HG03521 (cell line): ENCODE measurements around the gene MAGI1.
"Not testable (repeated sequence)": the region's sequence is repeated elsewhere in the genome, so short reads cannot be mapped to it uniquely, and the experiment has no call there.

Experiments used
- ATAC-seq: cut with Tn5 transposase; IDR thresholded peaks from one replicate; pipeline ENCODE4 v1.9.1; 2021; ENCODE audit warnings: mild to moderate bottlenecking, moderate library complexity; ENCODE audit not compliant: unreplicated experiment

MAGI1 gene

GRCh38 chr3:66041116-66041515 lies 2.4 kb upstream of the MAGI1 start:
- ATAC-seq, result no peak

- ATAC-seq, result no peak
Measured at GRCh38 chr3:66039590-66039887, 821 bp upstream of the MAGI1 start.

GRCh38 chr3:66038384-66038725 lies 363 bp downstream of the MAGI1 start:
- ATAC-seq, result peak; percentile 30

GRCh38 chr3:66037986-66038369 lies 740 bp downstream of the MAGI1 start:
- no peak for ATAC-seq

- ATAC-seq, result no peak
Measured at GRCh38 chr3:66037330-66037985, 1.3 kb downstream of the MAGI1 start.

- no peak for ATAC-seq
Measured at GRCh38 chr3:66036586-66037148, 2.1 kb downstream of the MAGI1 start.

- ATAC-seq, result no peak
Measured at GRCh38 chr3:66035763-66036477, 2.8 kb downstream of the MAGI1 start.

GRCh38 chr3:66033241-66034138 lies 5.2 kb downstream of the MAGI1 start:
- no peak for ATAC-seq

GRCh38 chr3:66031102-66031698 lies 7.5 kb downstream of the MAGI1 start:
- ATAC-seq, result no peak

- ATAC-seq, result no peak
Measured at GRCh38 chr3:66029443-66029842, 9.3 kb downstream of the MAGI1 start.

- no peak for ATAC-seq
Measured at GRCh38 chr3:66029014-66029413, 9.7 kb downstream of the MAGI1 start.

GRCh38 chr3:66028457-66028856 lies 10.3 kb downstream of the MAGI1 start:
- ATAC-seq, result no peak

GRCh38 chr3:66027099-66027498 lies 11.6 kb downstream of the MAGI1 start:
- ATAC-seq, result not testable (repeated sequence)

GRCh38 chr3:66023738-66024385 lies 14.9 kb downstream of the MAGI1 start:
- ATAC-seq, result no peak

GRCh38 chr3:66023229-66023628 lies 15.5 kb downstream of the MAGI1 start:
- no peak for ATAC-seq

- no peak for ATAC-seq
Measured at GRCh38 chr3:66021731-66022131, 17.0 kb downstream of the MAGI1 start.

GRCh38 chr3:66019896-66020295 lies 18.8 kb downstream of the MAGI1 start:
- no peak for ATAC-seq

- no peak for ATAC-seq
Measured at GRCh38 chr3:66018057-66019033, 20.4 kb downstream of the MAGI1 start.

GRCh38 chr3:66017591-66017990 lies 21.1 kb downstream of the MAGI1 start:
- ATAC-seq, result no peak

- no peak for ATAC-seq
Measured at GRCh38 chr3:66017084-66017483, 21.6 kb downstream of the MAGI1 start.
